ENCODE results near the gene PRDM11. TPM values are rescaled to one million over a fixed set of nuclear protein-coding genes. Genes with fewer than 3 reads are reported as not detected.

Gene PRDM11
- total and polyA plus RNA-seq, 2 of the 4 experiments (the other 2 are of a cell fraction) = 2.2 to 2.7 TPM

DNA sequence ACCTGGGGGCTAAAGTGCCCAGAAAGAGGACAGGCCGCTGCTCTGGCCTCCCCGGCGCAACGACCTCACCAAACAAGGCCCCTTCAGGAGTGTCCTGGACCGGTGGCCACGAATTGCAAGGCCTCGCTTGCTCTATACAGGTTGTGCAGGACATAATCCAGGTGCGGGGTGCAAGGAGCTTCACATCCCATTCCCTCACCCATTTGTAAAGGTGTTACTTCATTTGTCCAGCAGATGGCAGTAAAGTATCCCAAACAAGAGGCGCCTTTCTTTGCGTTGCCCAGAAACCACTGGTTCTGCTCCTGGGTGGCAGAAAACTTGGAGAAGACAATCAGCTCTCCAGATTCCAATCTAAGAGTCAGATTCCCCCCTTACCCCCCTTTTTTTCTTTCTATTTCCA, 35.9 kb upstream of the PRDM11 start:
- no TSS peak for BruUV-seq (replicated peaks)
- Histone ChIP-seq H3K18ac (ENCODE audit: low read depth, low read length) (no peak overlapping the region), H2BK15ac (ENCODE audit: low read depth, low read length) (no peak overlapping the region), H3K4me3 (ENCODE audit: insufficient read depth, low read depth, low read length) (no peak overlapping the region), H2AFZ (replicated peaks; ENCODE audit: low read length, poor library complexity) (no peak overlapping the region), H2BK20ac (ENCODE audit: low read depth, low read length) (no peak overlapping the region), H3K9me1 (ENCODE audit: insufficient read depth, low read length) (no peaks in the 10 kb centered on the region), H2BK5ac (ENCODE audit: low read depth, low read length, poor library complexity, severe bottlenecking) (no peak overlapping the region), H4K5ac (ENCODE audit: low read depth, low read length) (no peak overlapping the region), H2AK9ac (replicated peaks; ENCODE audit: low read depth, low read length, poor library complexity) (no peak overlapping the region), H4K8ac (ENCODE audit: low read depth in 2 of 2, low read length in 2 of 2) (no peak overlapping the region), H3K79me1 (ENCODE audit: low read depth in 1 of 2, low read length in 2 of 2) (no peaks in the 10 kb centered on the region), H2AK5ac (ENCODE audit: low read depth, low read length) (no peak overlapping the region), H3K4me2 (ENCODE audit: low read depth, low read length) (no peak overlapping the region), H3K14ac (replicated peaks; ENCODE audit: low read depth, low read length) (no peak overlapping the region), H3K4ac (ENCODE audit: low read depth, low read length) (no peak overlapping the region), H2BK120ac (ENCODE audit: low read depth, low read length) (no peak overlapping the region), H3K36me3 (ENCODE audit: control insufficient read depth, insufficient read depth, low read length) (no peaks in the 10 kb centered on the region), H3K4me1 (ENCODE audit: control insufficient read depth, insufficient read depth, low read length) (no peaks in the 10 kb centered on the region), H3K9ac (ENCODE audit: low read depth, low read length) (no peak overlapping the region), H4K20me1 (ENCODE audit: insufficient read depth, low read length) (no peaks in the 10 kb centered on the region), H3K27ac (ENCODE audit: insufficient read depth, low read length) (no peak overlapping the region), H3K9me3 (ENCODE audit: control insufficient read depth, insufficient read depth, low read length) (no peaks in the 10 kb centered on the region), H3K23ac (ENCODE audit: low read depth, low read length) (no peak overlapping the region), H4K91ac (ENCODE audit: insufficient read depth, low read depth, low read length) (no peak overlapping the region), H3K27me3 (ENCODE audit: control insufficient read depth, insufficient read depth, low read length) (peaks cover 20% of the 10 kb centered on the region), H3K56ac (ENCODE audit: extremely low read depth, insufficient read depth, low read length) (no peak overlapping the region)
- in situ Hi-C loops (cut with MboI; ENCODE audit: low sequenced_read_pairs) = loop anchor here (10.0 kb wide), 1 partner anchor 214 kb away; no protein-coding TSS in a partner anchor
- DNase-seq (peak; percentile 68), ATAC-seq (ENCODE audit: low read depth) (peak; percentile 90)
- TF ChIP-seq BHLHE40 (IDR thresholded peaks at IDR 0.05; ENCODE audit: low read depth, low read length) (no peak), RAD21 (IDR thresholded peaks at IDR 0.05; ENCODE audit: low read length) (peak; percentile 87), NFE2L2 (IDR thresholded peaks at IDR 0.05; ENCODE audit: low read depth, low read length) (no peak), MXI1 (IDR thresholded peaks at IDR 0.05; ENCODE audit: borderline replicate concordance, low read depth, low read length) (no peak), CEBPB (IDR thresholded peaks at IDR 0.05; ENCODE audit: low read depth, low read length) (no peak), MAFK (IDR thresholded peaks at IDR 0.05; ENCODE audit: low read depth, low read length) (no peak), SMC3 (IDR thresholded peaks at IDR 0.05; ENCODE audit: low read depth, low read length) (peak; percentile 95), RFX5 (IDR thresholded peaks at IDR 0.05; ENCODE audit: low read depth, low read length) (no peak), CTCF (conservative IDR thresholded peaks at IDR 0.05; ENCODE audit: low read depth, low read length) (peak; percentile 82), RCOR1 (IDR thresholded peaks at IDR 0.05; ENCODE audit: insufficient replicate concordance, low read length) (no peak), POLR2A (IDR thresholded peaks at IDR 0.05; ENCODE audit: low read depth, low read length) (no peak), CHD1 (IDR thresholded peaks at IDR 0.05; ENCODE audit: low read depth, low read length) (no peak), MAZ (IDR thresholded peaks at IDR 0.05; ENCODE audit: borderline replicate concordance, low read depth, low read length) (no peak), FOS (IDR thresholded peaks at IDR 0.05; ENCODE audit: low read depth, low read length) (no peak), ELK1 (IDR thresholded peaks at IDR 0.05; ENCODE audit: borderline replicate concordance, low read depth, low read length) (no peak)
- TF ChIP-seq, protein P1, sequence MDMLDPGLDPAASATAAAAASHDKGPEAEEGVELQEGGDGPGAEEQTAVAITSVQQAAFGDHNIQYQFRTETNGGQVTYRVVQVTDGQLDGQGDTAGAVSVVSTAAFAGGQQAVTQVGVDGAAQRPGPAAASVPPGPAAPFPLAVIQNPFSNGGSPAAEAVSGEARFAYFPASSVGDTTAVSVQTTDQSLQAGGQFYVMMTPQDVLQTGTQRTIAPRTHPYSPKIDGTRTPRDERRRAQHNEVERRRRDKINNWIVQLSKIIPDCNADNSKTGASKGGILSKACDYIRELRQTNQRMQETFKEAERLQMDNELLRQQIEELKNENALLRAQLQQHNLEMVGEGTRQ (IDR thresholded peaks at IDR 0.05; ENCODE audit: low read depth, low read length) = no peak
- CTCF ChIA-PET = interaction anchor here (0.7 to 1.8 kb wide), 13 partner anchors 8 to 661 kb away, joined by 3 to 11 read pairs (median 6); no protein-coding TSS in a partner anchor
- intact Hi-C loops (cut with micrococcal nuclease) = loop anchor here (1.0 kb wide), 2 partner anchors 183 to 222 kb away; no protein-coding TSS in a partner anchor
- POLR2A ChIA-PET (ENCODE audit: unreplicated experiment) = no interaction called here
- WGBS, 2 experiments (ENCODE audit: extremely low coverage in 2 of 2, insufficient read length in 1 of 2) = 0% methylated on average over 6 of the region's 10 CpGs; no CpG with 5 or more reads in 1 of the 2 experiments
- dilution Hi-C loops (cut with HindIII; ENCODE audit: low sequenced_read_pairs, unreplicated experiment) = no loop called here
